Mucosa of stomach (tissue), 1 donor: ENCODE data around the gene ANKRD1.
"Not testable (repeated sequence)": the region's sequence is repeated elsewhere in the genome, so short reads cannot be mapped to it uniquely, and the experiment has no call there.

ENCODE experiments used
- H3K27me3 ChIP-seq: one replicate; pipeline ENCODE4 v1.7.0; 2013; ENCODE audit warnings: mild to moderate bottlenecking, low read length; ENCODE audit not compliant: control insufficient read depth, insufficient read depth
- H3K36me3 ChIP-seq: one replicate; pipeline ENCODE4 v1.7.0; 2013; ENCODE audit warnings: low read length; ENCODE audit not compliant: control insufficient read depth, insufficient read depth
- H3K4me1 ChIP-seq: one replicate; pipeline ENCODE4 v1.7.0; 2013; ENCODE audit warnings: mild to moderate bottlenecking, low read length; ENCODE audit not compliant: control insufficient read depth, insufficient read depth
- H3K4me3 ChIP-seq: one replicate; pipeline ENCODE4 v1.7.0; 2013; ENCODE audit warnings: low read length
- H3K9ac ChIP-seq: one replicate; pipeline ENCODE4 v1.7.0; 2013; ENCODE audit warnings: mild to moderate bottlenecking, low read length, moderate library complexity
- H3K9me3 ChIP-seq: one replicate; pipeline ENCODE4 v1.7.0; 2013; ENCODE audit warnings: mild to moderate bottlenecking, low read length, moderate library complexity; ENCODE audit not compliant: control insufficient read depth
- donor health status: Pancreatic carcinoma.

ANKRD1 gene

GRCh38 chr10:90958781-90959180 is 37.9 kb upstream of the ANKRD1 start:
- no peaks in the 10 kb centered on the region for H3K9me3 ChIP-seq
- no peak overlapping the region for H3K4me3 ChIP-seq
- no peak overlapping the region for H3K9ac ChIP-seq
- no peaks in the 10 kb centered on the region for H3K36me3 ChIP-seq
- no peaks in the 10 kb centered on the region for H3K27me3 ChIP-seq
- H3K4me1 ChIP-seq: no peaks in the 10 kb centered on the region

GRCh38 chr10:90947030-90947960 is 26.4 kb upstream of the ANKRD1 start:
- no peak overlapping the region for H3K9ac ChIP-seq
- no peaks in the 10 kb centered on the region for H3K27me3 ChIP-seq
- H3K4me1 ChIP-seq: no peaks in the 10 kb centered on the region
- no peaks in the 10 kb centered on the region for H3K36me3 ChIP-seq
- H3K9me3 ChIP-seq: no peaks in the 10 kb centered on the region
- no peak overlapping the region for H3K4me3 ChIP-seq

GRCh38 chr10:90945491-90946070 is 24.7 kb upstream of the ANKRD1 start:
- Histone ChIP-seq H3K27me3 (no peaks in the 10 kb centered on the region), H3K9me3 (no peaks in the 10 kb centered on the region), H3K4me3 (no peak overlapping the region), H3K4me1 (no peaks in the 10 kb centered on the region), H3K9ac (no peak overlapping the region), H3K36me3 (no peaks in the 10 kb centered on the region)

- H3K27me3 ChIP-seq: no peaks in the 10 kb centered on the region
- no peak overlapping the region for H3K9ac ChIP-seq
- H3K4me3 ChIP-seq: no peak overlapping the region
- no peaks in the 10 kb centered on the region for H3K9me3 ChIP-seq
- no peaks in the 10 kb centered on the region for H3K4me1 ChIP-seq
- H3K36me3 ChIP-seq: no peaks in the 10 kb centered on the region
These were observed 23.9 kb upstream of the ANKRD1 start for GRCh38 chr10:90944749-90945148.

- not testable (repeated sequence) for H3K9me3 ChIP-seq, H3K9ac ChIP-seq, H3K27me3 ChIP-seq, H3K4me3 ChIP-seq, H3K4me1 ChIP-seq, H3K36me3 ChIP-seq
These were observed 22.1 kb upstream of the ANKRD1 start for GRCh38 chr10:90942980-90943379.

GRCh38 chr10:90939648-90940047 is 18.8 kb upstream of the ANKRD1 start:
- Histone ChIP-seq H3K4me1 (no peaks in the 10 kb centered on the region), H3K4me3 (no peak overlapping the region), H3K36me3 (no peaks in the 10 kb centered on the region), H3K9ac (no peak overlapping the region), H3K27me3 (no peaks in the 10 kb centered on the region), H3K9me3 (no peaks in the 10 kb centered on the region)

GRCh38 chr10:90939116-90939515 is 18.2 kb upstream of the ANKRD1 start:
- Histone ChIP-seq H3K36me3 (no peaks in the 10 kb centered on the region), H3K4me3 (no peak overlapping the region), H3K9ac (no peak overlapping the region), H3K9me3 (no peaks in the 10 kb centered on the region), H3K4me1 (no peaks in the 10 kb centered on the region), H3K27me3 (no peaks in the 10 kb centered on the region)

- H3K9ac ChIP-seq: no peak overlapping the region
- no peak overlapping the region for H3K4me3 ChIP-seq
- no peaks in the 10 kb centered on the region for H3K27me3 ChIP-seq
- H3K9me3 ChIP-seq: no peaks in the 10 kb centered on the region
- H3K36me3 ChIP-seq: no peaks in the 10 kb centered on the region
- no peaks in the 10 kb centered on the region for H3K4me1 ChIP-seq
These were observed 16.9 kb upstream of the ANKRD1 start for GRCh38 chr10:90937645-90938258.

- no peak overlapping the region for H3K9ac ChIP-seq
- no peak overlapping the region for H3K4me3 ChIP-seq
- H3K27me3 ChIP-seq: no peaks in the 10 kb centered on the region
- H3K4me1 ChIP-seq: no peaks in the 10 kb centered on the region
- H3K9me3 ChIP-seq: no peaks in the 10 kb centered on the region
- no peaks in the 10 kb centered on the region for H3K36me3 ChIP-seq
These were observed 15.4 kb upstream of the ANKRD1 start for GRCh38 chr10:90936276-90936659.

- Histone ChIP-seq H3K9me3 (no peaks in the 10 kb centered on the region), H3K9ac (no peak overlapping the region), H3K36me3 (no peaks in the 10 kb centered on the region), H3K4me1 (no peaks in the 10 kb centered on the region), H3K4me3 (no peak overlapping the region), H3K27me3 (peaks cover 2% of the 10 kb centered on the region)
These were observed 14.8 kb upstream of the ANKRD1 start for GRCh38 chr10:90935581-90936275.

- no peak overlapping the region for H3K9ac ChIP-seq
These were observed 10.3 kb upstream of the ANKRD1 start for GRCh38 chr10:90930971-90931871.

More at GRCh38 chr10:90930971-90931871, 10.3 kb upstream of the ANKRD1 start:
- Histone ChIP-seq H3K9me3 (no peaks in the 10 kb centered on the region), H3K4me3 (no peak overlapping the region), H3K27me3 (peaks cover 2% of the 10 kb centered on the region), H3K36me3 (no peaks in the 10 kb centered on the region), H3K4me1 (no peaks in the 10 kb centered on the region)
